Measurements from ENCODE around the gene SOBP.

Gene SOBP

DNA sequence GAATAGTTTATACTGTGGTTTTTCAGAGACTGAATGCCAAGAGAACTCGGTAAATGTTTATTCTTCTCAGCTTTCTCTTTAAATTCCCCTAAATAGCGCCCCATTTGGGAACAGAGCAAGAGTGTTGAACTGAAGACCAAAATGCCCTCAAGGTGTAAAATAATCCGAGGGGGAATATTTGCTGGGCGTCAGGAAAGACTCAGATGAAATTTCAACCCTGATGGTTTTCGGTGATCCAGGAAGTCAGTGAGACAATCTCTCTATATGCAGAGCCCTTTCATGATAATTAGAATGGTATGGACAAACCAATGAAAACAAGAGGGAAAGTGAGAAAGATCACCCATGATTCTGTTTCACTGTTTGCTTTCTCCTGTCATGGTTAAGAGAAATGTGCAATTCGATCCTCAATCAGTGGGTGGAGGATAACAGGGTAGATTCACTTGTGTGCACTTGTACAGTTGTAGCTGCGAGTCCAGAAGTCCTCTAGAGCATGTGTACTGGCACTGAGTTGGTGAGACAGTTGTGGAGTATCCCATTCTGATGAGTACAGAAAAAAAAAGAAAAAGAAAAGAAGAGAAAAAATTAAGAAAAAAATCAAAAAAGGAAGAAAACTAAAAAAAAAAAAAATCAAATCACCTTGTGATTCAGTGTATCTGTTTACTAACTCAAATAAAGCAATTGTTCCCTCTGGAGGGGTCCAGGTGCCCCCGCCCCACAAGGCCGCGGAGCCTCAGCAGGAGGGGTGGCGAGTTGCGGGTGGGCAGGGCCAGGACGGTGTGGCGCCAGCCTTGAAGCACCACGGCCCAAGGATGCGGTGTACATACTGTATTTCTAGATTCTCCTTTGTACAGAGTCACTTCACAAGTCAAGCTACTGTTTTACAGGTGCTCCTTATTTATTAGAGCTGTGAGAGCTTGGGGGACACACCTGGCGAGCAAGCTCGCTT lies 169.3 kb downstream of the SOBP start:
- peak; percentile 26 for DNase-seq (ENCODE audit: low spot score)

DNA sequence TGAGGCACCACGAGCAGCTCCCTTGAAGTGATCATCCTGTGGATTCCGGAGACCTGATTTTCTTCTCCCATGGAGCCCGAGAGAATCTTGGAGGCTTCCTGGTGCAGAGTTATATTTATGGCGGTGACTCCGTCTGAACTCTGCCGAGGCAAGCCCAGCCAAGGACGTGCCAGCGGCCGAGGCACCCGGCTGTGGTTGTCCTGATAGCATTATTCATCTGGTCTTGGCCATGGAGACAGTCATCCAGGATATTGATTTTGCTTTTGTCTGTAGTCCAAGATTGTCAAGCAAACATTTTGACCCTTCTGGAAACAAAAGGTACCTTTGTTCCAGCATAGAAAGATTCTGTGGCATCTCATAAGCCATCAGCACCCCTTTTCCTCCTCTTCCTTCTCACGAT lies 170.9 kb downstream of the SOBP start:
- no peak for DNase-seq (ENCODE audit: low spot score)

DNA sequence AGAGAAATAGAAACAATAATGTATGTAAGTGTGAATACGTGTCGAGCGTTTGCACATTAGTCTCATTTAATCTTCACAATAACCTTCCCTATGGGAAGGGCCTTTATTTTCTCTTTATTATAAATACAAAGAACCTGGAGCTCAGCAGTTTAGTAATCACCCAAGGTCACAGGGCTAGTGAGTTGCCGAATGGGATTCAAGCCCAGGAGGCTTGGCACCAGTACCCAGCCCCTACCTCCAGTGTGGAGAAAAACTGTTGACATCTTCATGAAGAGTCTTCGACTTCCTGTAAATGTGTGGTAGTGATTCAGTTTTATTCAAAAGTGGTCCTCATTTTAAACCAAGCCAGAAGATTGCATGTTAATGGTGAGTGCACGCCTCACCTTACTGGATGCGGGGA lies 171.4 kb downstream of the SOBP start:
- no peak for DNase-seq (ENCODE audit: low spot score)

DNA sequence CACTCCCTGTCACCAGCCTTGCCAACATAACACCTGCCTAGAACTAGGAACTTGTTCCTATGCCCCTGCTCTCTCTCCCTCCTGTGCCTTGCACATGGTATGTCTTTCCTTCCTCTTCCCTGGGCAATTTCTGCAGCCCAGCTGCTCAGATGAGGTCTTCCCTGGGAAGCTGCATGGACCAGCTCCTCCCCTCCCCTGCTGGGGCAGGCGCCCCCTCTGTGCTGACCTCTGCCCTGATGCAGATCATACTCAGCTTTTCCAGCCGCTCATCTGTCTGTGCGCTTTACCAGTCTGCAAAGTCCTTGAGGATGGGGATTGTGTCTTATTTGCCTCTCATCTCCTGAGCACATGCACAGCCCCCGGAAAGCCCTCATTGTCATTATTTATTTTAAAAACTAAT lies 172.4 kb downstream of the SOBP start:
- DNase-seq (ENCODE audit: low spot score): no peak

DNA sequence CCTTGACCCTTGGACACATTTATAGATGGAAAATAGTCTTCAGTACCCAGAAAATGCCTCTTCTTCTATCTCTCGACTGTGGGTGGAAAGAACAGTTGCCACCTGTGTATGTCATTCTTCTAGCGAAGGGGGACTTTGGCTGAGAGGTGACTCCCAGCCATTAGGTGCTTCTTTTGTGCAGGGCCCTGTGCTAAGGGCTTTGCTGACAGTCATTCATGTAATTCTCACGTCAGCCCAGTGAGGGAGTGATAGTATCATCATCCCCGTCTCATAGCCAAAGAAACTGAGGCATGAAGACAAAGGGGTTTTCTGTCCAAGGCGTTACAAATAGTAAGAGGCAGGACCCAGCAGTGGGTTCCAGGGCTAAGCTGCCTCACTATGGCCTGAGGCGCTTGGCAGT lies 173.4 kb downstream of the SOBP start:
- no peak for DNase-seq (ENCODE audit: low spot score)

DNA sequence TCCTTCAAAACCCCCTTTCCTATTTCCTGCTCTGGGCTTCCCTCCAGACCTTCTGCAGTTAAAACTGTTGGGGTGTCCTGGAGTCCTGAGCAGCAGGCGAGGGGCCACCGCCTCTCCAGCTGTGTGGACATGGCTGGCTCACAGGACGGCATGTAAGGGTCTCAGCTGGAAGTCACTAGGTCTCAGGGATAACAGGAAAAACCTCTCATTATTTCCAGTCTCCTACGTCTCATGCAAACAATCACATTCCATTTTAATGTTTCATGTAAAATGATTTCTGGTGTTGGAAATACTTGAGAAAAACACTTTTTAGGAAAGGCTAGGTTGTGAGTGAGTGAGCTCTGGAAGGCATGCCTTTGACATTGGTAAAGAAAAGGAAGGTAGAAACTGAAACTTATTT lies 175.5 kb downstream of the SOBP start:
- DNase-seq (ENCODE audit: low spot score): no peak

DNA sequence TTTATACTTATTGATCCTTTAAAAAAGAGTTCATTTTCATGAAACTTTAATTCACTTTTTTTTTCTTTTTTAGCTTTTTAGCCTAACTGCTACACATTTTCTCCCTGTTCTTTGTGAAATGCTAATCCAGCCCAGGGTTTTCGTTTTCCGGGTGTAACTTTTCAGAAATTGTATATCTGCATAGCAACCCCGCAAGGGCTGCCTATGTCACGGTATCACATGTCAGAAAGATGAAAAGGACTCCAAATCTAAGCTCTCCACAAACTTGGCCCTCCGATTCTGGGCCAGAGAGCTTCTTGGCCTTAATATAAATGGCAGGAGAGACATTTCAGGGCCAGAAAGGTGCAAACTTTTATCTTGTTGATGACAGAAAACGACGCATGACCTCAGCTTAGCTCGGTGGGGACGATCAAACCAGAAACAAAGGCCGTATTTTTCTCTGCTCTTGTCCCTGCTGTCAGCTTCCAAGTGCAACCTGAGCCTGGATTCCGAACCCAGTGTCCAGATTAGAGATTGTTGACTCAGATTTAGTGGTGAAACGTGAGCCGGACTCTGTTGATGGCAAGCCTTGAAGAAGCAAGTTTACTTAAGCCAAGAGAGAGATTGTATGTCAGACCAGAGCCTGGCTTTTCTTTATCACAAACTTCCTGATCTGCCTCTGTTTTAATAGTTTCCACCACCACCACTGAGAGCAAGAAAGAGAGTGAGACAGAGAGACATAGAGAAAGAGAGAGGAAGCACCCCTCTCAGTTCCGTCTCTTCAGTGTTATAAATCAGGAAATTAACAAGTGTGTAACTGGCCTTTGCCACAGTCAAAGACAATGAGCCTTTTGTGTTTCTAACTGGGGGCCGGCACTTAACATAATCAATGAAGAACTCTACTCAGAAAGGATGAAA lies 176.4 kb downstream of the SOBP start:
- peak; percentile 25 for DNase-seq (ENCODE audit: low spot score)

DNA sequence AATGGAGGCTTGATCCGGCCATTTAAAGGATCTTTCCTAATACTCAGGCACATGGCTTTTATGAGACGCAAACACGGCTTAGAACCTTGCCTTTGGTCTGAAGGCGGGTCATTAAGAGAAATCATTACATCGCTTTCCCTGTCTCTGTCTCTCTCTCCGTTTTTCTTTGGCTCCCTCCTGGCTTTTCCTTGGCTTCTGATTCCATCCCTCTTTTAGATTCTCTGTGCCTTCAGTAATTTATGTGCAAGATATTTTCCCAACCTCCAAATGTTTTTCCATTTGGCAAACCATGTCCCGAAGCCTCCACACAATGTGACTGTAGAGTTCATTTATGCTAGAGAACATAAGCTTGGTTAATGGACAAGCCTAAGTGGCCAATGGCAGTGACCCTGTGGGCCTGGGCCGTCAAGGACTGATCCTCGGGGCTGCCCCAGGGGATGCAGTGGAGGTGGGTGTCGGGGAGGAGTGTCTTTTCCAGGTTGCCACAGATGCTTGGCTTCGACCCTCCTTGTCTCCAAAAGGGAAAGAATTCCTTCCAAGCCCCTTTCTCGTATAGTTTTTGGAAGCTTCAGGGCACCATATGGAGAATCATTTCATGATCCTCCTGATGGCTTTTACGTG lies 177.2 kb downstream of the SOBP start:
- no peak for DNase-seq (ENCODE audit: low spot score)

DNA sequence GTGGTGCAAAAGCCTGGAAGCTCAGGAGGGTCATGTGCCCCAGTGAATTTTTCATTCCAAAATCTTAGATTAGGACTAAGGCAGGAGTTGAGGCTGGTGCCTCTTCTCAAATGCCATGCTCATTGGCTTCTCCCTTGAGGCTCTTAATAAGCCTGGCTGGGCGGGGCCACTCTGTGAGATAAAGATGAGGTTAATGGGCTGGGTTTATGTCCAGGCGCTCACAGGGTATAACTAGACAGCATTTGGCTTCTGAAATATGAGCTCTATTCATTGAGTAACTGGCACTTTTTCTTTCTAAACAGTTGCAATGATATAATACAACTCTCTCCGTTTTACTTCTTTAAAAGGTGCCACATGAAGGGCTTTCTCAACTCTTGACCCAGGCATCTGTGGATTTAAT lies 177.9 kb downstream of the SOBP start:
- DNase-seq (ENCODE audit: low spot score): no peak

DNA sequence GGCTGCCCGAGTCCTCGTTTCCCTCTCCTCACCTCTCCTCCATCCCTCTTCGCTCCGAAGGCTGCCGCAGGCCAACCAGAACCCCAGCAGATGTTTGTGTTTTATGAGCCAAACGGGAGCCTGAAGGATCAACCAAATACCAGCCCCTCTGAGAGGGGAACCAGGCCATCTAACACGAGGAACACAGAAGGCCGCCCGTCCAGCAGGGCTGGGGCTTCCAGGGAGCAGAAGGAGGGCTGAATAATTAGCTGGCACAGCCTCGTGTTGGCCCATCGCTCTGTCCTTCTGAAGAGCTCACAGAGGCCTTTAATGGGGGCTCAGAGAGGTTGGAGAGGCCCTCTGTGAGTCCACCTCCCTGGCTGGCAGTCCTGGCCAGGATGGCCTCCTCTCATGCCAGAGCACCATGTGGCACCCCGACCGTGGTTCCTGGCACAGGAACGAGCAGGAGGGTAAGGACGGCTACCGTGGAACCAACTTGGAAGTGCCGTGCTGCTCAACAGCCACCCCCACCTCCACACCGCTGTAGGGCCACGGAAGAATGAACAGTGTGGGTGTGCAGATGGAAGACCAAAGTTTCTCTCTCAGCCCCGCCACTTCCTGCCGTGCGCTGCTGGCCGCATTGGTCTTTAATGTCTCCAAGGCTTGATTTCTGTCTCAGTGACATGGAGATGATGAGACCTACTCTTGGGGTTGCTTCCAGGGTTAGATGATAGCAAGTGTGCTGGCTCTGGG lies 179.0 kb downstream of the SOBP start:
- DNase-seq (ENCODE audit: low spot score): no peak

DNA sequence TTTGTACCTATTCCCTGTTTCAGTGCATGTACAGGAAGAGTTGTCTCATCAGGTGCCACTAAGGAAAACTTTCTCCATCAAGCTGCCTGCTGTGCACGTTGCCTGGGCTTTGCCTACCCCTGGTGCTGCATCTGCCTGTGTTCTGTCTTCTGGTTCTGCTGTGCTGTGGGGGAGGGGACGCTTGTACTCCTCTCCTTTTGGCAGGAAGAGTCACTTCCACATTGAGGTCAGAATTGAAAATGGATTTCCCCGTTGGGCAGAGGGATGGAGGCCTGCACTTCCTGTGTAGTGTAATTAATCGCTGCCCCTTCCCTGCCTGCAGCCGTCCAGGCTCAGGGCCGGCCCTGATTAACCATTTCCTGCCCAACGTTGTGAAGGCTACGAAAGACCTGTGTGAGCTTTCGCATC lies 180.9 kb downstream of the SOBP start:
- DNase-seq (ENCODE audit: low spot score): peak; percentile 42

DNA sequence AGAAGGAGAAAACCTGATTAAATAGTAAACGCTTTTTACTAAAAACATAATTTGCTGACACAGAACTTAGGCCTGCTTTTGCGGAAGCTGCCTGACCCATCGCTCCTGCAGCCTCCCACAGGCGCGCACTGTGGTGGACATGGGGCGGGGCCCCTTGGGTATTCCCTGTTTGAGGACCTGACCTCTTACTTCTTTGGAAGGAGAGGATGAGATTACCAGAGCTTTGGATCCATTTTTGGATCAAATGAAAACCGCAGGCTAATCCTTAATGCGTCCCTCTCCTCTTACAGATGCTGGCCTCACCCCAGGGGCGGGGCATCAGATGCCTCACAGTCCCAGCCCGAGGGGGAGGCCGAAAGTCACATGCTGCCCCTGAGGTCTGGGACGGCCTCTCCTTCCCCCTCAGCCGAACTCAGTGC lies 183.2 kb downstream of the SOBP start:
- no peak for DNase-seq (ENCODE audit: low spot score)

DNA sequence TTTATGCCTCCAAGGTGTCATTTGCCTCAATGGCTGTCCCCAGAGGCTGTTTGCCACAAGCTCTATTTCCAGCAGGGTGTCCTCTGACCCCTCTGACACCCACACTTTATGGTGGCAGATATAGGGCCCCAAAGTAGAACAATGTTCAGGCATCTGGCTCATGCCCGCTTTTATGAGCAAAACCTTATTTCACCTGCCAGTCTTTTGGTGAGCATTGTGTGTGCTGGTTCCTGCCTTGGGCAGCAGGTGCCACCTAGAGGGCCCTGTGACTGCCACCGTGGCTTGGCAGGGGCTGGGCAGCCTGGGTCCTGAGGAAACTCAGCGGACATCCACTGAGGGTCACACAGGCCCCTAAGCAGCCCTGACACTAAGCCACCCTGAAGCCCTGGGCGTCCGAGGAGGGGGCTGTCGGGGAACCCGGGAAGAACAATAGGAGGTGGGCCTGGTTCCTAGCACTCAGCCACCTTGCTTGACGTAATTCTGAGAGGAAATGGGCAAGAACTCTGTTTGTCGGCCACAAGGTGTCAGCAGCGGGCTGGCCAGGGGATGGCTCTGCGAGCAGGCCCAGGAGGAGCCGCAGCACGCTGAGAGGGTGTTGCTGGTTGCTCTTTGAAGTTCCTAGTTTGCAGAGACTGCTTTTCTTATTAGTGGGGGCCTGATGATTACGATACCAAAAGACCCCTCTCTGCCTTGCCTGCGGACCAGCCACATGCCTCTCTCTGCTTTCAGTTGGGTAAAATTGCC lies 185.2 kb downstream of the SOBP start:
- peak; percentile 82 for DNase-seq (ENCODE audit: low spot score)

DNA sequence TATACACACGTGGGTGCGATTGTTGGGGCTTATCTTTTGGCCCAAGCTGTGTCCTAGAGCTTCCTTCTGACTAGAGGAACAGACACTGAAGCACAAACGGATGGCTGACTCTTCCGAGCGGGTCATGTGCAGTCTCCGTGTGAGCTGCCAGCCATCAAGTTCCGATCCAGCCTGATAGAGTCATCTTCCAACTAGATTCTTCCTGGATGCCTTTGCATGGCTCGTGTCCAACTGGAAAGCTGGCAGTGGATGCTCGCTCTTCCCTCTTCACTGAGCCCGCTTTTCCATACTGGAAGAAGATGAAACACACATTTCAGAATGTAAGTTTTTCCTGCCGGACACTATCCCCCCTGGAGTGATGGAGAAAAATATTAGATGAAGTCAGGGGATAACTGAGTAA lies 186.1 kb downstream of the SOBP start:
- DNase-seq (ENCODE audit: low spot score): no peak

DNA sequence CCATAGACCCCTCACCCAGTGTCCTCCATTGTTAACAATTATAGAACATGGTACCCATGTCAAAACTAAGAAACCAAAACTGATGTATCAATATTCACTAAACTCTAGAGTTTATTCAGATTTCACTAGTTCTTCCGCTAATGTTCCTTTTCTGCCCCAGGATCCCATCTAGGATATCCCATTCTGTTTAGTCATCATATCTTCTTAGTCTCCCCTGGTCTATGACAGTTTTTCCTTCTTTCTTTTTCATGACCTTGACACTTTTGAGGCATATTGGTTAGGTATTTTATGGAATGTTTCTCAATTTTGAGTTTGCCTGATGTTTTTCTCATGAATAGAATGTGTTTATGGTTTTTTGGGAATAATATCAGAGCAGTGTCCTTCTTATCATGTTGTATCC lies 187.5 kb downstream of the SOBP start:
- no peak for DNase-seq (ENCODE audit: low spot score)

DNA sequence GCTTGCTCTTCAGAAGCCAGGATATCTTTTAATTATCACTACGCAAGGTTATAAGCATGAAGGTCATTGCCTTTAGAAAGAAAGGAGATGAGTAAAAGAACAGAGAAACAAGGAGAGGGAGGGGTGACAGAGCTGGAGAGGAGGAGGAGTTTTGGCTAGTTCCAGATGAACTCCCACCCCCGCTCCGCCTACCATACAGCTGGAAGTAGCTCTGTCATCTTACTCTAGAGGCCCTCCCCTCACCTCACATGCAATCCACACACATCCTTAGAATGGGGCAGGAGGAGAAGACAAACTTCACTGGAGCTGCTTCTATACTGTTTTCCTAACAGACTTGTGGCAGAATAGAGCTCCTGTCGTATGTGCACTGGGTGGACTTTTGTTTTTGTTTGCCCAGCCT lies 189.5 kb downstream of the SOBP start:
- DNase-seq (ENCODE audit: low spot score): no peak

DNA sequence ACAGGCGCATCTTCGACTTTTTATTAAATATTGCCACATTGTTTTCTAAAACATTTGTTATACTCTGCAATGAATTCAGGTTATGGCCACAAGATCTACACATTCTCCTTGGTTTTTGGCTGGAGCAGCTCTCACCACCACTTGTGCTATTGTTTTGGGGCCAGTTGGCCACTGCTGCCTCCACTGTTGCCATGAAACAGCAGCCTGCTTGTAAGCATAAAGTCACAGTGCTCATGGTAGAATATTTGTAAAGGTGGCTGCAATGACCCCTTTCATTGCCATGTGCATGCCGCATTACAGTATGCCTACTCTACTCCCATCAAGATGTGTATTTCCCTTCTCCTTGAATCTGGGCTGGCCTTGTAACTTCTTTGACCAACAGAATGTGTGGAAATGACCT lies 192.8 kb downstream of the SOBP start:
- DNase-seq (ENCODE audit: low spot score): no peak

DNA sequence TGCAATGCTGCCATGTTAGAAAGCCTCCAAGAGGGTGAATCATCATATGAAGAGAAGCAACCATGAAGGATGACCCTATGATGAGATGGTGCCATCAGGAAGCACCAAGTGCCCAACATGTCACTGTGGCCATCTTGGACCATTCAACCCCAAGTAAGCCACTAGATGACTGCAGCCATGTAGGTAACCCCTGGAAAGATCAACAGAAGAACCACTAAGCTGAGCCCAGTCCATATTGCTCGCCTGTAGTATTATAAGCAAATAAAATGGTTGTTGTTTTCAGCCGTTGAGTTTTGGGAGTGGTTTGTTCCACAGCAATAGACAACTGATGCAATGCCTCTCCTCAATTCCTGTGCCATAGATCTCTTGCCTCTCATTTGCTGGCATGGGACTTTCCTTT lies 193.3 kb downstream of the SOBP start:
- DNase-seq (ENCODE audit: low spot score): no peak

DNA sequence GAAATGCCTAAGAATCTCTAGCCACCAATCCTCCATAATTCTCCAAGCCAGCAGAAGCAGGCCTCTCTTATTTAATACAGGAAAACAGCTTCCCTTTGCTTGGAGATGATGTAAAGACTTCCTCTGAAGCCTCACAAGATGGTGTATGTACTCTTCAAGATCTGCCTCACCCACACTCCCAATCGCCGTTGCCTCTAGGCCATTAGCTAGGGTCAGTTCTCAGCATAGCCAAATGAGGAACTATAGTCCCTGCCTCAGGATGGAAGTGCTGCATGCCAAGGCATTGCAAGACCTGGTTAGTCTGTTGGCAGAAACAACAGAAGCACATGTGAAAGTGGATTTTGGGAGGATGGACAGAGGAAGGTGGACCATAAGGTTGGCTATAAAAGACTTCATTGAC lies 195.1 kb downstream of the SOBP start:
- DNase-seq (ENCODE audit: low spot score): no peak

DNA sequence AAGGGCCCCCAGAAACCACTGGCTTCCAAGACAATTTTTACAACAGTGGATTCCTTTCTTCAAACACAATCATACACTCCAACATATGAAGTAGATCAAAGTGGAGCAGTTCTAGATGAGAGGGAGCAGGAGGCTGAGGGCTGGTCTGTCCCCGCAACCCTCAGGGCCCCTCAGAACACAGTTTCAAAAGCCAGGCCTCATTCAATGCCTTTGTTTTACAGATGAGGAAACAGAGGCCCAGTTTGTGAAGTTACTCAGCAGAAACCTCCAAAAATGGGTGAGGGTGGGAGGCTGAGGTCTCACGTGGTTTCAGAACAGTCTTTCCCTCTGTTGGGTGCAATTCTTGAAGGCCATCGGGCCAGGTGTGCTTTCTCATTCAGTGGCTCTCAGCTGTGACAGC lies 199.3 kb downstream of the SOBP start:
- DNase-seq (ENCODE audit: low spot score): no peak

DNA sequence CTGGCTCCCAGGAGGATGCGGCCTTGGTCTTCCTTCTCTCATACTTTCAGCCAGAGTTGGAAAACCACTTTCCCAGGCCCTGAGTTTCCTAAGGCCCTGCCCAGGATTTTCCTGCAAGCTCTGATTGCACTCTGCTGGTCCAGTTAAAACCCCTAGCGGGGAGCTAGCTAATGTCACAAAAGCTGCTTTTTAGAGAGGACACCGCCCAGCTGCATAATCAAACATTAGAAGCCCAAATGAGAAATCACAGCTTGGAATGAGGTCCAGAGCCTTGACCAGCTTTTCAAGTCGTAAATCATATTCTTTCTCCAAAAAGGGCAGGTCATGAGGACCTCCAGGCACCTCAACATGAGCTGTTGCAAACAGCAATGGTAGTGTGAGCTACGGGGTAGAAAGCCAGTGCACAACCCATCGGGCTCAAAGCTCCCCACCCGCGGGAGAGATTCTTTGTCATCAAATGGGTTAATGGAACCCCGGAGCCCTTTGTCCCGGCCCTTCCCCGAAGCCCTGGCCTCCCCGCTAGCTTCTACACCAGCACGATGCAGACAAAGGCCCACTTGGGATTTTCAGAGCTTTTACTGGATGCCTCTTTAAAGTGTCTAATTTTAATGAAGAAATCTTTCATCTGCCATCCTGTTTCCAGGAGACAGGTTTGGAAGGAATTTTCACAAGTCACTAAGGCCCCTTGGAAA lies 200.2 kb downstream of the SOBP start:
- DNase-seq (ENCODE audit: low spot score): no peak

All from COLO829 (cell line).